ENCODE data around the gene DCC.

Gene DCC

DNA sequence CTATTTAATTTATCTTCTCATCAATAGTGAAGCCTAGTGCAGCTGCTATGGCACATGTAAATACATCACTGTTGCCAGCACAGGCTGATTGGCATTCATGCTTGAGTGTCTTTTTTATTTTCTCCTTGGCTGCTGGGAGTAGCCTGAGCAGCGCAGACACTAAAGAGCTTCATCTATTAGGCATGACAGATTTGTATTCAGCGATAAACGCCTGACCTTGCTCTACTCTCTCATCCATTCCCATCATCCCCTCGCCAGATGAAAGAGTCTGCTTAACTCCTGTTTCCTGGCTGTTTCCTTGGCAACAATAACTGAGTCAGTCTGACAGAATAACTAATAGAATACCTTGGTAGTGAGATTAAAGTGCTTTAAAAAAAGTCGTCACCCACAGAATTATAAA lies 753.6 kb downstream of the DCC start:
- TF ChIP-seq, protein P1, sequence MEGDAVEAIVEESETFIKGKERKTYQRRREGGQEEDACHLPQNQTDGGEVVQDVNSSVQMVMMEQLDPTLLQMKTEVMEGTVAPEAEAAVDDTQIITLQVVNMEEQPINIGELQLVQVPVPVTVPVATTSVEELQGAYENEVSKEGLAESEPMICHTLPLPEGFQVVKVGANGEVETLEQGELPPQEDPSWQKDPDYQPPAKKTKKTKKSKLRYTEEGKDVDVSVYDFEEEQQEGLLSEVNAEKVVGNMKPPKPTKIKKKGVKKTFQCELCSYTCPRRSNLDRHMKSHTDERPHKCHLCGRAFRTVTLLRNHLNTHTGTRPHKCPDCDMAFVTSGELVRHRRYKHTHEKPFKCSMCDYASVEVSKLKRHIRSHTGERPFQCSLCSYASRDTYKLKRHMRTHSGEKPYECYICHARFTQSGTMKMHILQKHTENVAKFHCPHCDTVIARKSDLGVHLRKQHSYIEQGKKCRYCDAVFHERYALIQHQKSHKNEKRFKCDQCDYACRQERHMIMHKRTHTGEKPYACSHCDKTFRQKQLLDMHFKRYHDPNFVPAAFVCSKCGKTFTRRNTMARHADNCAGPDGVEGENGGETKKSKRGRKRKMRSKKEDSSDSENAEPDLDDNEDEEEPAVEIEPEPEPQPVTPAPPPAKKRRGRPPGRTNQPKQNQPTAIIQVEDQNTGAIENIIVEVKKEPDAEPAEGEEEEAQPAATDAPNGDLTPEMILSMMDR (conservative IDR thresholded peaks at IDR 0.05; ENCODE audit: low read length) = no peak
- no peak for DNase-seq (ENCODE audit: low read depth)
- H3K4me3 ChIP-seq (ENCODE audit: low read length) = no peak overlapping the region

DNA sequence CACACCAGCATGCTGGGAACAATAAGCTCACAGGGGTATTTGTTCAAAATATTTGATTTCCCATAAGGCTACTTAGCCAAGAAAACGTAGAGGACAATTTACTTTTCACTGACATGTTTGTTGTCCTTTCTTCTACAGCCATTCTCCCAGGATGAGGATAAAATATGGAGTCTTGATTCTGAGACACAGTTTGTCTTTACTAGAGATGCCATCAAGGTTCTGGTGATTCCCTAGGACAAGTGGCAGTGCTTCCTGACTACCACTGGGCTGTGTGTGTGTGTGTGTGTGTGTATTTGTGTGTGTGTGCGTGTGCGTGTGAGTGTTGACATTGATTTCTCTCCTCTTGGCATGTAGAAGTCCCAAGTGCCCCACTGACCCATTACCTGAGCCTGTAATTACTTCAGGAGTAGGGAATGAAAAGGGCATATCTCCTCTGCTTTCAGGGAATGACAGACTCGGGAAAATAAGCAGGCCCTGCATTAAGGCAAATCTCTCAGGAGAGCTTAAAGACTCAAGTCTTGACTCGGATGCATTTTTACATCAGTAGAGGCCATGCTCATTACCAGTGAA lies 761.6 kb downstream of the DCC start:
- DNase-seq (ENCODE audit: low read depth) = no peak
- no peak overlapping the region for H3K4me3 ChIP-seq (ENCODE audit: low read length)
- TF ChIP-seq, protein P1 (conservative IDR thresholded peaks at IDR 0.05; ENCODE audit: low read length) = no peak

DNA sequence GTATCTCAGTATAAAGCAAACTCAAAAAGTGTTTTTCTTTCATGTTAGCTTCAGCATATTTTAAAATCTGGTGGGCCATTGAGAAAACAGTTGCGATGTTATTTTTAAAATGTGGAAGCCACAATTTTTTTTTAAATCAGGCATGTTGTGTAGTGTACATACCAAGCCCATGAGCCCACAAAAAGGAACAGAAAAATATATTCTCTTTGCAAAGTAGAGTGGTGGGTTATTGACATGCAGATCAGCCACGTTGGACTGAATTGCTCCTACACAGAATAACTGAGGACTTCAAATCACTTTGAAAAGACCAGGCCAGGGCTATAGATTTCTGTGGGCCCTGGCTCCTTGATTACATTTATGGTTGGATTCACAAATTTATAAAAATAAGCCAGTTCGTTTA lies 774.4 kb downstream of the DCC start:
- DNase-seq (ENCODE audit: low read depth) = no peak
- TF ChIP-seq, protein P1 (conservative IDR thresholded peaks at IDR 0.05; ENCODE audit: low read length) = no peak
- no peak overlapping the region for H3K4me3 ChIP-seq (ENCODE audit: low read length)

DNA sequence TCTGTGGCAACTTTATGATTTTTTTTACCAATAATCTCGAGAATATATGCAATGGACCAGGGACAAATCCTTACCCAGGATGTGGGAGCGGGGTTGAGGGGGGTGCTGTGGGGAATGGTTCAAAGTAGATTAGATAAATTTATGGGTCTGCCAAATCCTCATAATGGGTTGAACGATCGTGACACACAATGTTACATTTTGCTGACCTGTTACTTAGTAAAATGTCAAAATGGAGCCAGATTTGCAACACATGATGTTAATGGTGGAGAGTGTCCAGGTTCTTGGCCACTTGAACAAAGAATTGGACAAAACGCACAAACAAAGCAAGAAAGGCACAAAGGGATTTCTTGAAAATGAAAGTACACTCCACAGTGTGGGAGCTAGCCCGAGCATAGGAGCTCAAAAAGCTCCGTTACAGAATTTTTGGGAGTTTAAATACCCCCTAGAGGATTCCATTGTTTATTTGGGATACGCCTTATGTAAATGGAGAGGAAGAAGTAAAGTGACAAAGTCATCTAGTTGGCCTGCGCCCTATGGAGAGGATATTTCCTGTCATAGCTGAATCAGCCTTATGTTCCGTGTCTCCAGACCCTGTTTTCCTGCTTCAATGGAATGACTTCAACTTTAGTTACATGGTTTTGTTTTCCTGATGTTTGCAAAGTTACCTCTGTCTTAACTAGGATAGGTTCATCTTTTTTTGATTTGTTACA lies 776.0 kb downstream of the DCC start:
- TF ChIP-seq, protein P1 (conservative IDR thresholded peaks at IDR 0.05; ENCODE audit: low read length) = no peak
- no peak overlapping the region for H3K4me3 ChIP-seq (ENCODE audit: low read length)
- DNase-seq (ENCODE audit: low read depth) = no peak

DNA sequence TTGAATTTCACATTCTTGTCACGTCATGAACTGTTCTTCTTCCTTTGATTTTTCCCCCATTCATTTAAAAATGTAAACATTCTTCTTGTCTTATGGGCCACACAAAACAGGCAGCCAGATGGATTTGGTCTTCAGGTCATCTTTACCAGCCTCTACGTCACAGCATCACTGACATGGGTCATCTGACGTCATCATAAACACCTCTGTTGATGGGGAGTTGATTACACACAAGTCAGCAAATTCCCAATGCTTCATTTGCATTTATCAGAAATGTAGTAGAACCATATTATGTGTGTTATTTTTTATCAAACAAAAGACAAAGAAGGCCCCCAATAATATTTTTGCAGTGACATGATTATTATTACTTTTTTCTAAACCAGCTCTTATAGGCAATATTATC lies 777.9 kb downstream of the DCC start:
- DNase-seq (ENCODE audit: low read depth) = no peak
- no peak overlapping the region for H3K4me3 ChIP-seq (ENCODE audit: low read length)
- TF ChIP-seq, protein P1 (conservative IDR thresholded peaks at IDR 0.05; ENCODE audit: low read length) = no peak

DNA sequence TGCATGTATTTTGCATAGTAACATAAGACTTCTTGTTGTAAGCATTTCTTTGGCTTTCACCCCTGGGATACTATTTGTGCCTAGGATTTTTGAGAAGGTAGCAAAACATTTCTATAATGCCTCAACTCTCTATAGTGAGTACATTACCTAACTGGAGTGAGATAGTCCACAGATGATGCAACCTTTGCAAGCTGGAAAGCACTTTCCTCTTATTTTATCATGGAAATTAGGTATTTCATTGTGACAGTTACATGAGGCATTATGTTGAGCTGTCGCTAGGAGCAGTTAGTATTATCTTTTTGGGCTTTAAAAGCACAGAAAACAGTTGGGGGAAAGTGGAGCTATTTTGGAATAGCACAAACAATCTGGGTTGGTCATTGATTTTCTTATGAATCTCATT lies 786.2 kb downstream of the DCC start:
- TF ChIP-seq, protein P1 (conservative IDR thresholded peaks at IDR 0.05; ENCODE audit: low read length) = no peak
- no peak overlapping the region for H3K4me3 ChIP-seq (ENCODE audit: low read length)
- no peak for DNase-seq (ENCODE audit: low read depth)

DNA sequence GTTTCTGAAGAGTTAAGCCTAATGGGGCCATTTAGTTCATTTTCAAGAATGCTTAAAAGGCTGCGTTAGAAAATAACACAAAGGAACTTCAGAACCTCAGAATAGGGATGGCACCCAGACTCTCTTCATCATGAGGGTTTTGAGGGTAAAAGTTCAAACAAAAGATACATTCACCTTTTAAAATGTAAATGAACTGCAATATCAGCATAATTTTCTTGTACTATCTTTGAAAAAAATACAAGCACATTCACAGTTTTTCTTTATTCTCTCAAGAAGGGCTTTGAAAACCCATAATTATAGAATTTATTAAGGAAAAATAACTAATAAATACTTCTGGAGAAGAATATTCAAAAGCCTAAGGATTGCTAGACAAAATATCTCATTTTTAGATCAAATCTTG lies 791.0 kb downstream of the DCC start:
- no peak overlapping the region for H3K4me3 ChIP-seq (ENCODE audit: low read length)
- TF ChIP-seq, protein P1 (conservative IDR thresholded peaks at IDR 0.05; ENCODE audit: low read length) = no peak
- DNase-seq (ENCODE audit: low read depth) = no peak

All from AG10803 (cell line).